ENCODE results near the gene CREB3L4. TPM values are rescaled to one million over a fixed set of nuclear protein-coding genes. Genes with fewer than 3 reads are reported as not detected.
A peak's percentile ranks its signal among the peaks of the same experiment; 100 is the strongest.

CREB3L4 gene
- 14.4 TPM for polyA plus RNA-seq (2013, experiment 1 of 2)
- 14.5 TPM for polyA plus RNA-seq (2013, experiment 2 of 2)

DNA sequence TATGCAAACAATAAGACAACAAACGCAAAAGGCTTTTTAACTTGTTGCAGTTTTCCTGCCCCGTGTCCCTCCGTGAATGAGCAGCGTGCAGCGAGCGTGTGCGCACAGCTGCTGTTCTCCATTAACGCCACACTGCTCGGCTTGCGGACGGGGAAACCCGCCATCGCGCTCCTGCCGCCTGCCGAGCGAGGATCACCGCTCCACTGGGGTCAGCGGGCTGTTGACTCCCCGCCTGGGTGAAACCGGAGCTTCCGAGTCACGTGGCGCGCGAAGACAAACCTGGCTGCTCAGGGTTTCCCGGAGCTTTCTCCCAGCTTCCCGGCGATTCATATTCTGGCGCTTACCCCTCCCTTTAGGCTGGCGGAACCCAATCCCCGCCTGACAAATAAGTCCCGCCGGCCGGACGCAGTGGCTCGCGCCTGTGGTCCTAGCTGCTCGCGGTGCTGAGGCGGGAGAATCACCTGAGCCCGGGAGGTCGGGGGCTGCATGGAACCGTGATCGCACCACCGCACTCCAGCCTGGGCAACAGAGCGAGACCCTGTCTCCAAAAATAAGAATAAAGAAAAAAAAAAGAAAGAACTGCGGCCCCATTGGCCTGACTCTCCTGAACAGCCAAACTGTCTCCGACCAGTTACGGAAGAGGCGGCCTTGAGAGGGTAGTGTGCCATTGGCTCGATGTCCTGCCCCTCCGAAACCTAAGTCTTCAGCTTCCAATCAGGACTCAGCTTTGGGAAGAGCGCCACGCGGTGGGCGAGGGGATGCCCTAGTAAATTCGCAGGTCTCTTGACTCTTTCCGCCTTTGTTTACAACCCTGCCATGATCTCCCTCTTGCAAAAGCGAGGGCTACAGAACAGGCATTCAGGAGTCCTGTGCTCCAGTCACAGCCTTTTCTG, at the start of gene CREB3L4:
Gene CREB3L4 (plus strand): TSS at position 796 of the 893 bp plus-strand sequence. CDS start 624 bp downstream, outside the sequence.
- no CpG with 5 or more reads among the region's 60 CpGs for WGBS, 2 donors (ENCODE audit: extremely low coverage in 2 of 2, insufficient read length in 2 of 2, insufficient replicate concordance in 1 of 2)
- H2BK15ac ChIP-seq (ENCODE audit: low read length), result peak within 1 kb of the TSS; percentile 82
- peaks cover 0 to 22% of the 10 kb centered on the region in 2 donors for H3K36me3 ChIP-seq (replicated peaks in 1 of 2; ENCODE audit: control insufficient read depth in 2 of 2, insufficient read depth in 2 of 2, low read length in 2 of 2)

DNA sequence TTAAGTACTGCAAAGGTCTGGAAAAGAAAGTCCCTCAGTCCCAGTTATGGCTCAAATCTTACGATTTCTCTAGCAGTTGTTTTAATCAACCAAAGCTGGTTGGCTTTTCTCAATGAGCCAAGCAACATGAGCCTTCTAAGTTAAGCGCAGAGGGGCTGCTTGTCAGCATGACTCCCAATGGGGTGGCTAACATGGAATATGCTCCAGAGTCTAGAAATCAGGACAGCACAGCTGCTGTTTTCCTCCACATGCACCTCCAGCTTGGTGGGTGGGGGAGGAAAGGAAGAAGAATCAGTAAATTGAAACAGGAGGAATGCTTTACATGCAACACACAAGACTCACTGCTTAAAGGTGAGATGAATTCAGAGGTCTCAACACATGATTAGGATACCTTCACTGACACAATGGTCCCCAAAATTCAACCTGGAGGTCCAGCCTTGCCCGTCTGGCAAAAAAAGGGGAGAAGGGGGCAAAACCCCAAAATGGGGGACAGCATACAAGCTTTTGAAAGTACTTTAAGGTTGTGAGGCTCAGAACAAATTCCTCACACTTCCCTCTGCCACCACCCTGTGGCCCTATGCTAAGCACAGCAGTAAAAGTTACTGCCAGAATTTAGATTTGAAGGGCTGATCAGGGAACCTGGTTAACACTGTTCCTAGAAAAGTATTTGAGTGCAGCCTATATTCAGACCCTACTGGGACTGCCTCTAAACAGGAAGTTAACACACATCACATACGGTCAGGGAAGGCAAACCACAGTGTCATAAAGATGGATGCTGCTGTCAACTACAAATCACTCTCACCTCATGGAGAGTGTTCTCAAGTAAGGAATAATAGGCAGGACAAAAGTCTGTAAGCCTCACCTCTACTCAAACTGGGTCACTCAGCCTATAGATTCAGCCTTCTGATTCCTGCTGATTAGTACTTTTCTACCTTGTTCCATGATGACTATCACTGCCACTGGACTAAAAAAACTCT, 47.5 kb upstream of the CREB3L4 start:
- Histone ChIP-seq H2BK15ac (ENCODE audit: low read length) (no peak overlapping the region), H2AFZ (ENCODE audit: low read length) (no peak overlapping the region), H3K36me3 (replicated peaks in 1 of 2; ENCODE audit: control insufficient read depth in 2 of 2, insufficient read depth in 2 of 2, low read length in 2 of 2) (peaks cover 4 to 35% of the 10 kb centered on the region in 2 donors), H3K4me2 (ENCODE audit: insufficient read depth, low read length, poor library complexity, severe bottlenecking) (peak overlapping the region; percentile 13), H3K27me3 (ENCODE audit: control insufficient read depth in 3 of 3, insufficient read depth in 3 of 3, low read depth in 1 of 3, low read length in 3 of 3) (no peaks in the 10 kb centered on the region), H3K9ac (ENCODE audit: low read depth, low read length, poor library complexity) (no peak overlapping the region), H3K79me1 (ENCODE audit: low read depth, low read length) (peaks cover 3% of the 10 kb centered on the region), H4K91ac (ENCODE audit: low read depth, low read length, poor library complexity) (no peak overlapping the region), H2BK120ac (ENCODE audit: low read depth, low read length) (no peak overlapping the region), H3K9me3 (replicated peaks in 1 of 2; ENCODE audit: control insufficient read depth in 2 of 2, insufficient read depth in 1 of 2, low read depth in 1 of 2, low read length in 2 of 2) (no peaks in the 10 kb centered on the region), H3K23ac (ENCODE audit: low read depth, low read length, poor library complexity) (no peak overlapping the region), H3K14ac (ENCODE audit: low read length) (no peak overlapping the region), H2BK5ac (ENCODE audit: low read length) (no peak overlapping the region), H4K8ac (ENCODE audit: low read depth, low read length) (no peak overlapping the region), H3K4me1 (ENCODE audit: control insufficient read depth in 2 of 2, insufficient read depth in 1 of 2, low read depth in 1 of 2, low read length in 2 of 2) (peaks cover 15 to 17% of the 10 kb centered on the region in 2 donors), H2BK12ac (ENCODE audit: low read length) (no peak overlapping the region), H3K4ac (ENCODE audit: low read length) (no peak overlapping the region), H3K27ac (replicated peaks; ENCODE audit: low read length) (no peak overlapping the region), H3K18ac (ENCODE audit: low read length) (no peak overlapping the region), H3K4me3 (ENCODE audit: low read length in 2 of 2) (peak overlapping the region in 1 of 2 donors; percentile 69), H2AK5ac (ENCODE audit: low read depth, low read length) (no peak overlapping the region)
- no CpG with 5 or more reads among the region's 4 CpGs for WGBS, 2 donors (ENCODE audit: extremely low coverage in 2 of 2, insufficient read length in 2 of 2, insufficient replicate concordance in 1 of 2)
- no peak for DNase-seq (ENCODE audit: low spot score)

More for the DNA sequence above, at the start of gene CREB3L4:
- peak within 1 kb of the TSS; percentile 91 for H3K27ac ChIP-seq (replicated peaks; ENCODE audit: low read length)
- no peak within 1 kb of the TSS for H2BK12ac ChIP-seq (ENCODE audit: low read length)
- no peak within 1 kb of the TSS for H3K4ac ChIP-seq (ENCODE audit: low read length)
- no peak within 1 kb of the TSS for H2BK5ac ChIP-seq (ENCODE audit: low read length)
- H3K79me1 ChIP-seq (ENCODE audit: low read depth, low read length), result peaks cover 3% of the 10 kb centered on the region
- H3K4me1 ChIP-seq (ENCODE audit: control insufficient read depth in 2 of 2, insufficient read depth in 1 of 2, low read depth in 1 of 2, low read length in 2 of 2), result peaks cover 10 to 18% of the 10 kb centered on the region in 2 donors
- H2BK120ac ChIP-seq (ENCODE audit: low read depth, low read length), result no peak within 1 kb of the TSS
- peak within 1 kb of the TSS; percentile 77 for H2AFZ ChIP-seq (ENCODE audit: low read length)
- H4K91ac ChIP-seq (ENCODE audit: low read depth, low read length, poor library complexity), result no peak within 1 kb of the TSS
- H2AK5ac ChIP-seq (ENCODE audit: low read depth, low read length), result peak within 1 kb of the TSS; percentile 87
- peak within 1 kb of the TSS; percentile 83 for H3K9ac ChIP-seq (ENCODE audit: low read depth, low read length, poor library complexity)
- H3K23ac ChIP-seq (ENCODE audit: low read depth, low read length, poor library complexity), result peak within 1 kb of the TSS; percentile 90
- peak within 1 kb of the TSS; percentile 95 for H3K18ac ChIP-seq (ENCODE audit: low read length)
- peak within 1 kb of the TSS; percentile 54 to 85 for H3K4me3 ChIP-seq (ENCODE audit: low read length in 2 of 2)
- DNase-seq (ENCODE audit: low spot score), result peak; percentile 92
- peak within 1 kb of the TSS; percentile 84 for H3K4me2 ChIP-seq (ENCODE audit: insufficient read depth, low read length, poor library complexity, severe bottlenecking)
- H3K9me3 ChIP-seq (replicated peaks in 1 of 2; ENCODE audit: control insufficient read depth in 2 of 2, insufficient read depth in 1 of 2, low read depth in 1 of 2, low read length in 2 of 2), result no peaks in the 10 kb centered on the region
- H4K8ac ChIP-seq (ENCODE audit: low read depth, low read length), result no peak within 1 kb of the TSS
- H3K14ac ChIP-seq (ENCODE audit: low read length), result no peak within 1 kb of the TSS
- no peaks in the 10 kb centered on the region for H3K27me3 ChIP-seq (ENCODE audit: control insufficient read depth in 3 of 3, insufficient read depth in 3 of 3, low read depth in 1 of 3, low read length in 3 of 3)

DNA sequence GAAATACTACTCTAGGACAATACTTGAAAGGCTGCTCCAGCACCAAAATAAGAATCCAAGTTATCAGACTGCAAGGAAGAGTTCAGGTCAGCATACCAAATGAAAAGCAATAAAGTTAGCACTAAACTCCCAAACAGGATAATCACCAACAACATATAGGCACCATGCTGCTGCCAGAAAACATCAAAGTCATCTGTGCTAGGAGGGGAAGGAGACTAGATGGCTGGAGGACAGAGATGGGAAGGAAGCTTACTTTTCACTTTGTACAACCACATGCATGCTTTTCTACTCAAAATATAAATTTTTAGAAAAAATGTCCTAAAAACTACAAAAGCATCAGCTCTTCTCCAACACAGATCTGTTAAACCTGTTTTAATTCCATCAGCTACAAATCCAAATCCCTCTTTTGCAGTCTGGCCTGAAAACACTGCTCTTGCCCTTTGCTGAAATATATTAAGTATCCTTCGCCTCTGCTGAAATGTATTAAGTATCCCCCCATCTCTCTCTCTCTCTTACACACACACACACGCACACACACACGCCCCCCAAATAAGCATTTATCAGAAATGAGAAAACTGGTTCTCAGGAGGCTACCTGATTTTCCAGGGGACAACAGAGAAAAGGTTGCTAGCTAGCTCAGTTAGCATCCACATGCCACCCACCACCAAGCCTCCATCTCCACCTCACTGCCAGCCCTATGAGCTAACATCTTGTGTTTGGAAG, 46.5 kb upstream of the CREB3L4 start:
- Histone ChIP-seq H3K79me1 (ENCODE audit: low read depth, low read length) (peaks cover 3% of the 10 kb centered on the region), H3K4me2 (ENCODE audit: insufficient read depth, low read length, poor library complexity, severe bottlenecking) (peak overlapping the region; percentile 63), H2AK5ac (ENCODE audit: low read depth, low read length) (no peak overlapping the region), H2AFZ (ENCODE audit: low read length) (no peak overlapping the region), H2BK5ac (ENCODE audit: low read length) (peak overlapping the region; percentile 87), H3K4ac (ENCODE audit: low read length) (no peak overlapping the region), H3K14ac (ENCODE audit: low read length) (no peak overlapping the region), H3K27ac (replicated peaks; ENCODE audit: low read length) (no peak overlapping the region), H2BK12ac (ENCODE audit: low read length) (no peak overlapping the region), H3K4me3 (ENCODE audit: low read length in 2 of 2) (peak overlapping the region; percentile 69 to 84), H3K27me3 (ENCODE audit: control insufficient read depth in 3 of 3, insufficient read depth in 3 of 3, low read depth in 1 of 3, low read length in 3 of 3) (no peaks in the 10 kb centered on the region), H4K91ac (ENCODE audit: low read depth, low read length, poor library complexity) (no peak overlapping the region), H3K36me3 (replicated peaks in 1 of 2; ENCODE audit: control insufficient read depth in 2 of 2, insufficient read depth in 2 of 2, low read length in 2 of 2) (peaks cover 4 to 25% of the 10 kb centered on the region in 2 donors), H3K9me3 (replicated peaks in 1 of 2; ENCODE audit: control insufficient read depth in 2 of 2, insufficient read depth in 1 of 2, low read depth in 1 of 2, low read length in 2 of 2) (no peaks in the 10 kb centered on the region), H3K4me1 (ENCODE audit: control insufficient read depth in 2 of 2, insufficient read depth in 1 of 2, low read depth in 1 of 2, low read length in 2 of 2) (peaks cover 15 to 17% of the 10 kb centered on the region in 2 donors), H2BK120ac (ENCODE audit: low read depth, low read length) (no peak overlapping the region), H3K18ac (ENCODE audit: low read length) (no peak overlapping the region), H4K8ac (ENCODE audit: low read depth, low read length) (no peak overlapping the region), H3K9ac (ENCODE audit: low read depth, low read length, poor library complexity) (peak overlapping the region; percentile 80), H3K23ac (ENCODE audit: low read depth, low read length, poor library complexity) (peak overlapping the region; percentile 0), H2BK15ac (ENCODE audit: low read length) (no peak overlapping the region)
- no CpG with 5 or more reads among the region's 3 CpGs for WGBS, 2 donors (ENCODE audit: extremely low coverage in 2 of 2, insufficient read length in 2 of 2, insufficient replicate concordance in 1 of 2)
- DNase-seq (ENCODE audit: low spot score), result no peak

All from neuronal stem cell (in vitro differentiated cells).